Measurements from ENCODE around the gene KRTAP15-1.

DNA sequence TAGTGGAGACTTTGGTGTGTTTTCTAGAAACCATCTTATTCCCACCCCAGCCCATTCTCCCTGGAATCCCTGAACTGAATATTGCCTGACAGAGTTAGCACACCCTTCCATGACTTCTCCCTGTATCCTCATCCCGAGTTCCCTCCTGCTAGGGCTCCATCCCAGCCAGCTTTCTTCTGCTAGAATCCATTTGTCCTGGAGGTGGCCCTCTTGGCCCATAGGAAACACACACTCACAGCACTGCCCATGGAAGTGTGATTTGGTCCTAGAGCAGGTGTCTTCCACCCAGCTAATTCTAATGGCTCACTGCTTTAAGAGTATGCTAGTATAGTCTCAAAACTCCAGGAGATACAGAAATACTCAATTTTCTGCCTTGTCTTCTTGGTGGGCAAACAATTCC lies 4.1 kb downstream of the KRTAP15-1 start:
- TF ChIP-seq CTCF (IDR thresholded peaks at IDR 0.05) (no peak), POLR2A (IDR thresholded peaks at IDR 0.05) (no peak)

Data from sigmoid colon (tissue), 3 donors.